Activated CD4-positive, alpha-beta memory T cell treated with anti-CD3 and anti-CD28 coated beads, Interleukin-2, amount 10 ng/mL, durations not matched to agents 7 days and 5 days (primary cell): ENCODE results near the gene CCDC190. TPM values are rescaled to one million over a fixed set of nuclear protein-coding genes. Genes with fewer than 3 reads are reported as not detected.
"Not testable (repeated sequence)": the region's sequence is repeated elsewhere in the genome, so short reads cannot be mapped to it uniquely, and the experiment has no call there.

Experiments used
- CTCF ChIA-PET: fragments of 350-600 bp; sonication (Branson Sonifier 250); formaldehyde crosslinking; loops from one replicate; lab custom pipeline; 2021; ENCODE audit warnings: antibody characterized with exemption, inconsistent platforms; lab: Charles Lee
- POLR2A ChIA-PET: fragments of 350-600 bp; sonication (Branson Sonifier 250); formaldehyde crosslinking; loops from one replicate; lab custom pipeline; 2021; ENCODE audit warnings: antibody characterized with exemption; lab: Charles Lee
- DNase-seq: peaks from one replicate; pipeline ENCODE4 v3.0.0-alpha.2; 2020
- H3K27ac Mint-ChIP-seq: one replicate; pipeline ENCODE4 v1.8.0; 2021; ENCODE audit warnings: mild to moderate bottlenecking, mixed read lengths
- H3K27me3 Mint-ChIP-seq: one replicate; pipeline ENCODE4 v1.8.0; 2021; ENCODE audit warnings: mixed read lengths
- H3K36me3 Mint-ChIP-seq: one replicate; pipeline ENCODE4 v1.8.0; 2021; ENCODE audit warnings: low read depth, mixed read lengths
- H3K4me1 Mint-ChIP-seq: one replicate; pipeline ENCODE4 v1.8.0; 2021; ENCODE audit warnings: mixed read lengths
- H3K4me3 Mint-ChIP-seq: one replicate; pipeline ENCODE4 v1.8.0; 2021; ENCODE audit warnings: mild to moderate bottlenecking, mixed read lengths
- H3K9me3 Mint-ChIP-seq: one replicate; pipeline ENCODE4 v1.8.0; 2021; ENCODE audit warnings: mixed read lengths
- total RNA-seq, 2 experiments: library from RNA; stranded (reverse); gene quantifications; one replicate each; pipeline ENCODE4 v1.2.3, GENCODE V29; 2021

CCDC190 gene
- total RNA-seq, 2 experiments from 2014 or later = not detected

DNA sequence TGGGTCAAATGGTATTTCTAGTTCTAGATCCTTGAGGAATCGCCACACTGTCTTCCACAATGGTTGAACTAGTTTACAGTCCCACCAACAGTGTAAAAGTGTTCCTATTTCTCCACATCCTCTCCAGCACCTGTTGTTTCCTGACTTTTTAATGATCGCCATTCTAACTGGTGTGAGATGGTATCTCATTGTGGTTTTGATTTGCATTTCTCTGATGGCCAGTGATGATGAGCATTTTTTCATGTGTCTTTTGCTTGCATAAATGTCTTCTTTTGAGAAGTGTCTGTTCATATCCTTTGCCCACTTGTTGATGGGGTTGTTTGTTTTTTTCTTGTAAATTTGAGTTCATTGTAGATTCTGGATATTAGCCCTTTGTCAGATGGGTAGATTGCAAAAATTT, 53.5 kb downstream of the CCDC190 start:
- H3K9me3 Mint-ChIP-seq, H3K4me3 Mint-ChIP-seq, CTCF ChIA-PET, H3K4me1 Mint-ChIP-seq, POLR2A ChIA-PET, H3K27ac Mint-ChIP-seq, H3K27me3 Mint-ChIP-seq, DNase-seq: not testable (repeated sequence)
- H3K36me3 Mint-ChIP-seq = peaks cover 74% of the 10 kb centered on the region

Other genes with a start within 250 kb of the CCDC190 start
- gene DDR2, start 228.7 kb downstream of the CCDC190 start, total RNA-seq = under 1 TPM; 0.15 to 0.18 TPM
- 10 to 100 TPM; 33.0 to 39.4 TPM for gene HSD17B7, start 70.5 kb downstream of the CCDC190 start, total RNA-seq
- not detected for gene RGS4, start 208.2 kb upstream of the CCDC190 start, total RNA-seq